Stimulated activated naive CD8-positive, alpha-beta T cell treated with anti-CD3 and anti-CD28 coated beads, Interleukin-15, Interleukin-2, amounts not matched to agents 100 ng/mL and 50 ng/mL, for 24 hours (primary cell): ENCODE measurements around the gene ELF4.

Experiments used
- H3K27ac Mint-ChIP-seq: one replicate; pipeline ENCODE4 v1.8.0; 2021; ENCODE audit warnings: mild to moderate bottlenecking, mixed read lengths
- H3K27me3 Mint-ChIP-seq: one replicate; pipeline ENCODE4 v1.8.0; 2021; ENCODE audit warnings: mixed read lengths
- H3K36me3 Mint-ChIP-seq: one replicate; pipeline ENCODE4 v1.8.0; 2021; ENCODE audit warnings: low read depth, mixed read lengths
- H3K4me1 Mint-ChIP-seq: one replicate; pipeline ENCODE4 v1.8.0; 2021; ENCODE audit warnings: low read depth, mixed read lengths
- H3K4me3 Mint-ChIP-seq: one replicate; pipeline ENCODE4 v1.8.0; 2021; ENCODE audit warnings: mild to moderate bottlenecking, mixed read lengths
- H3K9me3 Mint-ChIP-seq: one replicate; pipeline ENCODE4 v1.8.0; 2021; ENCODE audit warnings: mixed read lengths

ELF4 gene

DNA sequence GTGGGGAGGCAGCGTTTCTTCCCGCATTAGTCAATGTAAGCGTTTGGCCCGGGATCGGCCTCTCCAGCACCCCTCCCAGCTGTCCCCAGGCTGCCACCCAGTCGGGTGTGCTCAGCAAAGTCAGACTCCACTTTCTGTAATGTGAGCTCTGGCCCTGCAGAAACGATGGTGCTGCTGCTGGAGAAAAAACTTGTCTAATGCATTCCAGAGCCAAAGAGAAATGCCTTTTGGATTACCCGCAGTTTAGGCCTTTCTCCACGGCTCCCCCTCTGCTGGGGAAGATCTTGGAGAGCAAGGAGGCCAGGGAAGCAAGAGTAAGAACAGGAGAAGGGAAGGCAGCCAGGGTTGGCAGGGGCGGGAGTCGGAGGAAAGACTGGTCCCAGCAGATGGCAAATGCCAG is 55.2 kb downstream of the ELF4 start:
- H3K4me1 Mint-ChIP-seq: no peaks in the 10 kb centered on the region
- H3K4me3 Mint-ChIP-seq: no peak overlapping the region
- no peak overlapping the region for H3K27ac Mint-ChIP-seq
- peaks cover 5% of the 10 kb centered on the region for H3K36me3 Mint-ChIP-seq
- H3K9me3 Mint-ChIP-seq: no peaks in the 10 kb centered on the region
- H3K27me3 Mint-ChIP-seq: no peaks in the 10 kb centered on the region

DNA sequence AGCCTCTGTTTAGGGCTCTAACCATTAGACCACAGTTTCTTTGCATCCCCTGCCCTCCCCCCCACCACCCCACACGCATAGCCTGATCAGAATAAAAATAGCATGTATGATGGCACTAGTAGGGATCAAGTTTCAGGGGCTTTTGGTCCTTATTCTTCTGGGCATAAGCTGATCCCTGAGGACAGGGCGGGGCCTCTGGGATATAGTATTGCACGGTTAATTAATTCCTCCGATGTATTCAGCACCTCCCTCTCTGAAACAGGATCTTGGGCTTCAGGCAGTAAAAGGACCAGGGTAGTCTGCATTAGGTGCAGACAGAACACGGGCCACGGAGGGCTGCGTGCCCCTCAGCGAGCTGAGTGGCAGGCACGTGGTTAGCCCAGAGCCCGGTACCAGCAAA is 57.1 kb downstream of the ELF4 start:
- no peak overlapping the region for H3K27ac Mint-ChIP-seq
- no peaks in the 10 kb centered on the region for H3K9me3 Mint-ChIP-seq
- peaks cover 10% of the 10 kb centered on the region for H3K36me3 Mint-ChIP-seq
- H3K27me3 Mint-ChIP-seq: no peaks in the 10 kb centered on the region
- H3K4me1 Mint-ChIP-seq: no peaks in the 10 kb centered on the region
- H3K4me3 Mint-ChIP-seq: no peak overlapping the region

DNA sequence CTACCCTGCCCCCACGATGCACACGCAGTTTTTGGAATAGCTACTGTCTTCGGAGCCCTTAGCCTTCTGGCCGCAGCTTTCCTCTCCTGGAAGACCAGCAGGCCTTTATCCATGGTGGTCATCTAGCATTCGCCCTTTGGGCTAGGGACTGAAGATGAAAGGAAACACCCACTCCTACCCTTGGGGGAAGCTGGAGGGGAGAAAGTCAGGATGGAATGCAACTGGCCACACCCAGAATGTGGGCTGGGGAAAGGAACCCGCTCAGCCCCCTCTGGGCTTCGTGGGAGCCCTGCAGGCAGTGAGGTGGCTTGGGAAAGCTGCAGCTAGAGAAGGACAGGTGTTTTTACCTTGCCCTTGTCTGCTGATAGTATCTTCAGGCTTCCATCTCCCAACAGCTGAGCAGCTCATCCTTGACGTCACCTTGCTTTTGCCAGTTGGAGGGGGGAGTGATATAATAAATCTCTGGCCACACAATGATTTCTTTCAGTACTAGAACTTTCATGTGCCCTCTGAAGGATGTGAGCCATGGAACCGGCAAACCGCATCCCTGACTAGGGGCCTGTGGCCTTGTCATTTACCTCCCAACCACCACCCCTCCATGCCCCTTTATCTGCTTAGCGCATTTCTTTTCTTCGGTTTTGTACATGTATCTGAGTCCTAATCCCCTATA is 59.0 kb downstream of the ELF4 start:
- Mint-ChIP-seq H3K27me3 (no peaks in the 10 kb centered on the region), H3K9me3 (no peaks in the 10 kb centered on the region), H3K4me1 (no peaks in the 10 kb centered on the region), H3K27ac (no peak overlapping the region), H3K36me3 (peaks cover 18% of the 10 kb centered on the region), H3K4me3 (no peak overlapping the region)

DNA sequence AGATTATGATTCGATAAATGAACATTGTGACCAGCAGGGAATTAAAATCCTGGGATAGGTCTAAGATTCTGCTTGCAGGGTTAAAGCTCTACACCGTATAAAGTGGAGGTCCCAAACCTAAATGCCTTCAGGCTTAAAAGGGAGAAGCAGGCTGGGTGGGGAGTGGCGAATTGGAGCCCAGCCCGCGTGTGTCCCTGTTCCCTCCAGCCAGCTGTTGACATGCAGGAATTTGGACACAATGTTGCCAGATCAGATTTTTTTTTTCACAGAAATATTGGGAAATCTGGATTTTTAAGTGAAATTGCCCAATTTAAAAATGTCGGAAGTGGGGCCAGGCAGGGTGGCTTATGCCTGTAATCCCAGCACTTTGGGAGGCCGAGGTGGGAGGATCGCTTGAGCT is 60.5 kb downstream of the ELF4 start:
- Mint-ChIP-seq H3K4me1 (no peaks in the 10 kb centered on the region), H3K9me3 (no peaks in the 10 kb centered on the region), H3K27ac (no peak overlapping the region), H3K27me3 (no peaks in the 10 kb centered on the region), H3K36me3 (peaks cover 18% of the 10 kb centered on the region), H3K4me3 (no peak overlapping the region)

DNA sequence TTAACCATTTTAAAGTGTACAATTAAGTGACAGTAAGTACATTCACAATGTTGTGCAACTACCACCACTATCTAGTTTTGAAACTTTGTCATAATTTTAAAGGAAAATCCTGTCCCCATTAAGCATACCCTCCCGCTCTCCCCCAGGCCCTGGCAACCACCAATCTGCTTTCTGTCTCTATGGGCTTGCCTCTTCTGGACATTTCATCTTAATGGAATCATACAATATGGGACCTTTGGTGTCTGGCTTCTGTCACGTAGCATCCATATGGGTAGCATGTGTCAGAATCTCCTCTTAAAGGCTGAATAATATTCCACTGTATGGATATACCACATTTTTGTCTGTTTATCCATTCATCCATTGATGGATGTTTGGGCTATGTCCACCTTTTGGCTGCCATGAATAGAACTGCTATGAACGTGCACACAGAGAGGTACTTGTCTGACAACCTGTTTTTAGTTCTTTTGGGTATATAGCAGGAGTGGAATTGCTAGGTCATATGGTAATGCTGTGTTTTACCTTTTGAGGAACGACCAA is 61.5 kb downstream of the ELF4 start:
- Mint-ChIP-seq H3K27me3 (no peaks in the 10 kb centered on the region), H3K4me1 (no peaks in the 10 kb centered on the region), H3K4me3 (no peak overlapping the region), H3K27ac (no peak overlapping the region), H3K36me3 (peaks cover 14% of the 10 kb centered on the region), H3K9me3 (no peaks in the 10 kb centered on the region)

DNA sequence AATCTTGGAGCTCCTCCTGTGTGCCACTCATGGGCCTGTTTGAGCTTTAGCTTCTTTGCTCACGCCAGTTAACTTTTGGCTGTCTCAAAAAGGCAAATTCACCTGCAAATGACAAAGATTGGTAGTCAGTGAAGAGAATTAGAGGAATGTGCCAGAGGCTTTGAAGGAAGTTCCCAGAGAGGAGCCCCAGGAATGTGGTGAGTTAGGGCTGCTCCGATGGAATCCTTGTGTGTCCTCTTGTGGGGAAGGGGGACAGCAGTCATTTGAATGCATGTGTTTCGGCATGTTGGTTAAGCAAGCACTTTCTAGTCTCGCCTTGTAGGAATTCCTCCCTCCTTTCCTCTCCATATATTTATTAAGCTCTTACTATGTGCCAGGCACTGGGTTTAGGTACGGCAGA is 62.9 kb downstream of the ELF4 start:
- H3K9me3 Mint-ChIP-seq: no peaks in the 10 kb centered on the region
- no peak overlapping the region for H3K27ac Mint-ChIP-seq
- no peaks in the 10 kb centered on the region for H3K27me3 Mint-ChIP-seq
- H3K36me3 Mint-ChIP-seq: peaks cover 14% of the 10 kb centered on the region
- no peak overlapping the region for H3K4me3 Mint-ChIP-seq
- no peaks in the 10 kb centered on the region for H3K4me1 Mint-ChIP-seq

DNA sequence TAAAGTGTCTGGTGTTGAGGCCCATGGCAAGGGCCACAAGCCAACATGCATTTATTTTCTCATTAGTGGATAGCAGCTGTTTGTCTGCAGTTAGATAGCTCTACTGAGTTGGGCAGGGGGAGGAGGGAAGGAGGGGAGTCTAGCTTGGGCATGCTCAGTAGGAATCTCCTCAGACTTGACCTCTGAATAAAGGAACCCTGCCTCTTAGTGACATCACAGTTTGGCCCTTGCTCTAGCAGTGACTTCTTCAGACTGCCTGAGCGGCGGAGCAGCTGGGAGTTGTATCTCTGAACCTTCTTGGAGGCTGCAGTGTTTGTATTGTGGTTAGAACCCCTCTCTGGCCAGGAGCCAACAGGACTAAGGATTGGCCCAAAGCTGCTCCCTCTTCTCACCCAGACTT is 70.5 kb downstream of the ELF4 start:
- Mint-ChIP-seq H3K9me3 (no peaks in the 10 kb centered on the region), H3K4me3 (no peak overlapping the region), H3K36me3 (peaks cover 7% of the 10 kb centered on the region), H3K4me1 (no peaks in the 10 kb centered on the region), H3K27me3 (no peaks in the 10 kb centered on the region), H3K27ac (no peak overlapping the region)

DNA sequence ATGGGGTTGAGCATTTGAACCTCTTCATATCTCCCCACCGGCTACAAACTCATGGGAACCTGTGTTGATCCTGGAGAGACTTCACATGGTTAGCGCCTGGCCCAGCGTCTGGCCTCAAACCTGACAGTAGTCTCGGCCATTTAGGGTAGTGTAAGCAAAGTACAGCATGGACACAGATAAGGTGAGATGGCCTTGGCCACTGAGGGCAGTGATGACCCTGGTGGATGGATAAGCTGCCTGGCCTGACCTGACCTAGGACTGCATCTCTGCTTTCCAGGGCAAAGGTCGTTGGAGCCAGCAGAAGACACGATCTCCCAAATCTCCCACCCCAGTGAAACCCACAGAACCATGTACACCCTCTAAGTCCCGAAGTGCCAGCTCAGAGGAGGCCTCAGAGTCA is 76.1 kb downstream of the ELF4 start:
- no peaks in the 10 kb centered on the region for H3K27me3 Mint-ChIP-seq
- H3K9me3 Mint-ChIP-seq: no peaks in the 10 kb centered on the region
- H3K4me3 Mint-ChIP-seq: no peak overlapping the region
- H3K4me1 Mint-ChIP-seq: no peaks in the 10 kb centered on the region
- H3K36me3 Mint-ChIP-seq: peaks cover 10% of the 10 kb centered on the region
- H3K27ac Mint-ChIP-seq: no peak overlapping the region

DNA sequence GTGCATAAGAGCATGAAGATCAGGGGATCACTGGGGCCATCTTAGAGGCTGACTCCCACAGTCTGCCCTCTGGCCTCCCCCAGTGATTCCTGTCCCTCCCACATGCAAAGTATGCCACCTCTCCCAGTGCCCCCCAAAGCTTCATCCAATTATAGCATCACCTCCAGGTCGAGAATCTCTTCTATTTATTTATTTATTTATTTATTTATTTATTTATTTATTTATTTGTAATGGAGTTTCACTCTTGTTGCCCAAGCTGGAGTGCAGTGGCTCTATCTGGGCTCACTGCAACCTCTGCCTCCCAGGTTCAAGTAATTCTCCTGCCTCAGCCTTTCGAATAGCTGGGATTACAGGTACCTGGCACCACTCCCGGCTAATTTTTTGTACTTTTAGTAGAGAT is 77.7 kb downstream of the ELF4 start:
- H3K4me1 Mint-ChIP-seq: no peaks in the 10 kb centered on the region
- H3K36me3 Mint-ChIP-seq: peaks cover 12% of the 10 kb centered on the region
- H3K27me3 Mint-ChIP-seq: no peaks in the 10 kb centered on the region
- no peak overlapping the region for H3K4me3 Mint-ChIP-seq
- H3K9me3 Mint-ChIP-seq: no peaks in the 10 kb centered on the region
- H3K27ac Mint-ChIP-seq: no peak overlapping the region

DNA sequence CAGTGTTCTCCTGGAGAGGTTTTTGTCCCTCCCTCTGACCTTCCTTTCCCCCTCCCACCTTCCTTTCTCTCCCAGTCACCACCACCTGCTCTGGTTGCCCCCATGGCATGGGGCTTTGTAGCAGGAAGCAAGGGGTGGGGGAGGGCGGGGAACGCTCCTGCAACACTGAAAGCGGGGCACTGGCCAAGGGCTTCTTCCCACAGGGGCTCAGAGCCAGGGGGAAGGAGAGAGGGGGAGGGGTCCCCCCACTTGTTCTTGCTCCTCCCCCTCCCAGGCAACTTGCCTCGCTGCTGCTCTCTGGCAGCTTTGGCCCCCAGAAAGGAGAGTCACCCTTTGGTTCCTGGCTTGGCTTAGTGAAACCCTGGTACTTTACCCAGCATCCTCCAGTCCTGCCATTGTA is 79.5 kb downstream of the ELF4 start:
- H3K4me3 Mint-ChIP-seq: no peak overlapping the region
- no peaks in the 10 kb centered on the region for H3K27me3 Mint-ChIP-seq
- H3K36me3 Mint-ChIP-seq: peaks cover 12% of the 10 kb centered on the region
- H3K4me1 Mint-ChIP-seq: no peaks in the 10 kb centered on the region
- no peaks in the 10 kb centered on the region for H3K9me3 Mint-ChIP-seq
- no peak overlapping the region for H3K27ac Mint-ChIP-seq

DNA sequence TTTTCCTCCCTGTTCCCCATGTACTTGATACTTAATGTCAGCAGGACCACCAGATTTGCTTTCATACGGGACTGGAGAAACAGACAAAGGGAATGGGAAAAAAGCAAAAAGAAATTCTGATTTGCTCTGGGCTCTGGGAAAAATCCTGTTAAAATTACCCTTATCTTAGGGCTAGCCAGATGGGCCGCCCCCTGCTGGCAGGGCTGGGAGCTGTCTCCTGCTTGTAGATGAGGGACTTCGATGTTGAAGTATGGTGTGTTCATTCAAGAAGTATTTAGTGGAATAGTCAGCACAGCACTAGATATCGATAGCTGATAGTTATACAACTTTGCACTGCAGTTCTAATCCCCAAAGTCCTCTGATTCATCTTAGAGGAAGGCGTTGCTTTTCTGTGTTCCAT is 82.1 kb downstream of the ELF4 start:
- no peaks in the 10 kb centered on the region for H3K27me3 Mint-ChIP-seq
- no peak overlapping the region for H3K27ac Mint-ChIP-seq
- H3K4me3 Mint-ChIP-seq: no peak overlapping the region
- peaks cover 14% of the 10 kb centered on the region for H3K36me3 Mint-ChIP-seq
- H3K4me1 Mint-ChIP-seq: peaks cover 5% of the 10 kb centered on the region
- no peaks in the 10 kb centered on the region for H3K9me3 Mint-ChIP-seq

DNA sequence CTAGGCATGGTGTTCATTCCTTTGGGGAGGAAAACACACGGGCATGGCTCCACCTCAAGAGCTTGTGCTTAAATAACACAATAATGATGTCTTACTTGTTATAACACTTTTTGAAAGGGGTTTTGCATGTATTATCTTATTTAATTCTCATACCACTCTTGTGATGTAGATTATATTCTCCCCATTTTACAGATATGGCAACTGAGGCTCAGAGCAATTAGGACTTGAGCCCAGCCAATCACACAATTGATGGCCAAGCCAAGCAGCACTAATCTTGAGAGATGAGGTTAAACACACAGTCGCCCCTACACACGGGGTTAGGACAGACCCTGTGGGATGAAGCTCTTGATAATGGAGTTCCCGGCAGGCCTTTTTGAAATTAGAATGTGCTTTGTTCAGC is 82.7 kb downstream of the ELF4 start:
- Mint-ChIP-seq H3K4me1 (peaks cover 5% of the 10 kb centered on the region), H3K36me3 (peaks cover 17% of the 10 kb centered on the region)

DNA sequence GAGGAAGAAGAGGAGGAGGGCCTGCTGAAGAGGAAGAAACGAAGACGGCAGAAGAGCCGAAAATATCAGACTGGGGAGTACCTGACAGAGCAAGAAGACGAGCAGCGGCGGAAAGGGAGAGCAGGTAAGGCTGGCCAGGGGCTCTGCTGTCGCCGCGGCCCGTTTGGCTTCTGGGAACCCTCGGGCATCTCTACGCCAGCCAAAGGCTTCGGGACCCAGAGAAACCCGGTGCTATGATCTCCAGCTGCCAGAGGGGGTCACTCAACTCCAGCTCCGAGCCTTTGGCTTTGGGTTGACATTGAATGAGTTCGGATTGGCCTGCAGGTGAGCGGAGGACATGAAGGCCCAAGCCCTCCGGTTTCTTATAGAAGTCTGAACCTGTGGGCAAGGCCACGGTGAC is 85.0 kb downstream of the ELF4 start:
- no peak overlapping the region for H3K27ac Mint-ChIP-seq
- H3K9me3 Mint-ChIP-seq: no peaks in the 10 kb centered on the region
- H3K36me3 Mint-ChIP-seq: peaks cover 13% of the 10 kb centered on the region
- H3K27me3 Mint-ChIP-seq: no peaks in the 10 kb centered on the region
- peaks cover 5% of the 10 kb centered on the region for H3K4me1 Mint-ChIP-seq
- H3K4me3 Mint-ChIP-seq: no peak overlapping the region

More for the DNA sequence above, 82.7 kb downstream of the ELF4 start:
- no peaks in the 10 kb centered on the region for H3K9me3 Mint-ChIP-seq
- no peak overlapping the region for H3K4me3 Mint-ChIP-seq
- no peak overlapping the region for H3K27ac Mint-ChIP-seq
- H3K27me3 Mint-ChIP-seq: no peaks in the 10 kb centered on the region

DNA sequence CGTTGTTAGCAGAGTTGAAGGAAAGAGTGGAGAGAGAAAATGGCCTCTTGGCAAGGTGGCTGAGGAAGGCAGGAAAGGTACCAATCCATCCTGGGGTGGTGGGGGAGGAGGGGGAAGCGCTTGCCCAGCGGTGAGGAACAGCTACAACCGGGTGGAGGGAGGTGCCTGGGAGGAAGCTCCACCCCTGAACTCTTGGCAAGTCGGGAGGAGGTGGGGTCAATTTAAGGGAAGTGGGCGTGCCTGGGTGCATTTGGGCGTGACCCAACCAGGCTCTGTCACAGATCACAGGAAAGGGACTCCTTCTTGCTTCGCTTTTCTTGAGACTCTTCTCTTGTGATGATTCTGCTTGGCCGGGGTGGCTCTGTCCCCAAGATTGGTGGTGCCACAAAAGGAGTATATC is 86.2 kb downstream of the ELF4 start:
- Mint-ChIP-seq H3K27me3 (no peaks in the 10 kb centered on the region), H3K27ac (no peak overlapping the region), H3K4me1 (peaks cover 5% of the 10 kb centered on the region), H3K9me3 (no peaks in the 10 kb centered on the region), H3K36me3 (peaks cover 13% of the 10 kb centered on the region), H3K4me3 (no peak overlapping the region)

DNA sequence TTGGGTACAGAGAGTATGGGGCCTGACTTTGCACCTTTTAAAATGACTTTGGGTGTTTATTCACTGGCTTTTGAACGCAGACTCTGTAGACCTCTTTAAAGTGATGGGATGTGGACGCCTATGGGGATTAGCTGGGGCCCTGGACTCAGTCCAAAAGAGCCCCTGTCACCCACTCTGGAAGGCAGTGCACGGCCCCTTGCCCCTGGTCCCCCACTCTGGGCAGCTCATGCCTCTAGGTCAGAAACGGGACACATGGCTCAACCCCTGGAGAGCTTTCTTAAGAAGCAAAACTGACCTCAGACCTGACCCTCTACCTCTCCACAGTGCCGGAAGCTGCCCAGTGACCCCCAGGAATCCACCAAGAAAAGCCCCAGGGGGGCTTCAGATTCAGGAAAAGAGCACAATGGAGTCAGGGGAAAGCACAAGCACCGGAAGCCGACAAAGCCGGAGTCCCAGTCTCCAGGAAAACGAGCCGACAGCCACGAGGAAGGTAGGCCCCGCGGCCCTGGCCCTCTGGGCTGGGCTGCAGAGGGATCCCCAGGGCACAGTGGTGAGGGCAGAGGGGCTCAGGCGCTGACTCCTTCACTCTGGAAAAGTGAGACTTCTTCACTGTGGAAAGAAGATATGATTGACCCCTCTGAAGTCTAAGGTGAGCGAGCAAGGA is 89.5 kb downstream of the ELF4 start:
- Mint-ChIP-seq H3K27ac (no peak overlapping the region), H3K4me3 (no peak overlapping the region), H3K36me3 (peaks cover 9% of the 10 kb centered on the region), H3K4me1 (peaks cover 5% of the 10 kb centered on the region), H3K9me3 (no peaks in the 10 kb centered on the region), H3K27me3 (no peaks in the 10 kb centered on the region)

DNA sequence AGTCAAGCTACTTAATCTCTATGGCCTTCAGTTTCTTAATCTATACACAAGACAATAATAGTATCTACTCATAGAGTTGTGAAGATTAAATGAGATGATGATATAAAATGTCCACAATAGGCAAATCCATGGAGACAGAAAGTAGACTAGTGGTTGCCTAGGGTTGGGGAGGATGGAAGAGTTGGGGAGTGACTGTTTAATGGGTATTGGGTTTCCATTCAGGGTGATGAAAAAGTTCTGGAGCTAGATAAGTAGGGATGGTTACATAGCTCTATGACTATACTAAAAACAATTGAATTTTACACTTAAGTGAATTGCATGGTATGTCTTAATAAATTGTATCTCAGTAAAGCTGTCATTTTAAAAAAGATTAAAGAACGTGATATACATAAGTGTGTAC is 92.2 kb downstream of the ELF4 start:
- Mint-ChIP-seq H3K4me1 (no peaks in the 10 kb centered on the region), H3K27ac (no peak overlapping the region), H3K27me3 (no peaks in the 10 kb centered on the region), H3K9me3 (no peaks in the 10 kb centered on the region), H3K4me3 (no peak overlapping the region), H3K36me3 (peaks cover 10% of the 10 kb centered on the region)
